H9 (cell line): ENCODE results near the gene WNT5B. TPM values are rescaled to one million over a fixed set of nuclear protein-coding genes. Genes with fewer than 3 reads are reported as not detected.

Source experiments
- DNase-seq: peaks from one replicate; pipeline ENCODE4 v3.0.0-alpha.2; 2017
- H2AFZ ChIP-seq: one replicate; pipeline ENCODE4 v1.6.1; 2013; ENCODE audit warnings: mild to moderate bottlenecking, low read length, control low read depth, moderate library complexity
- H2AK5ac ChIP-seq: 2 replicates; pipeline ENCODE4 v1.6.1; 2013; ENCODE audit warnings: low read length, control low read depth, mixed read lengths; ENCODE audit not compliant: insufficient read length
- H2BK120ac ChIP-seq: one replicate; pipeline ENCODE4 v1.6.1; 2013; ENCODE audit warnings: low read depth, mild to moderate bottlenecking, low read length, control low read depth, inconsistent platforms; ENCODE audit not compliant: poor library complexity, severe bottlenecking
- H2BK12ac ChIP-seq: 2 replicates; pipeline ENCODE4 v1.6.1; 2013; ENCODE audit warnings: low read length, control low read depth, mixed read lengths, low read depth; ENCODE audit not compliant: insufficient read length
- H2BK15ac ChIP-seq: 2 replicates; pipeline ENCODE4 v1.6.1; 2013; ENCODE audit warnings: low read depth, low read length, control low read depth
- H2BK20ac ChIP-seq: one replicate; pipeline ENCODE4 v1.6.1; 2013; ENCODE audit warnings: low read depth, mild to moderate bottlenecking, low read length, control low read depth, inconsistent platforms; ENCODE audit not compliant: poor library complexity, severe bottlenecking
- H2BK5ac ChIP-seq: 2 replicates; pipeline ENCODE4 v1.6.1; 2013; ENCODE audit warnings: low read length, control low read depth, mixed read lengths; ENCODE audit not compliant: insufficient read length
- H3K14ac ChIP-seq: 2 replicates; pipeline ENCODE4 v1.6.1; 2013; ENCODE audit warnings: low read length, control low read depth; ENCODE audit not compliant: insufficient read depth
- H3K18ac ChIP-seq: 2 replicates; pipeline ENCODE4 v1.6.1; 2013; ENCODE audit warnings: low read depth, mild to moderate bottlenecking, mixed read lengths, low read length, control low read depth; ENCODE audit not compliant: insufficient read length
- H3K23ac ChIP-seq: 2 replicates; pipeline ENCODE4 v1.6.1; 2013; ENCODE audit warnings: low read length, control low read depth, mixed read lengths, low read depth; ENCODE audit not compliant: insufficient read length
- H3K23me2 ChIP-seq: 2 replicates; pipeline ENCODE4 v1.6.1; 2013; ENCODE audit warnings: low read depth, mild to moderate bottlenecking, mixed read lengths, low read length, control low read depth; ENCODE audit not compliant: insufficient read length, poor library complexity, severe bottlenecking
- H3K27ac ChIP-seq: 2 replicates; pipeline ENCODE4 v1.5.1; 2013; ENCODE audit warnings: low read length, control low read depth, mixed read lengths, low read depth; ENCODE audit not compliant: insufficient read length
- H3K27me3 ChIP-seq: 2 replicates; pipeline ENCODE4 v1.6.1; 2013; ENCODE audit warnings: low read length, control low read depth, inconsistent platforms; ENCODE audit not compliant: insufficient read depth
- H3K4ac ChIP-seq: 2 replicates; pipeline ENCODE4 v1.6.1; 2013; ENCODE audit warnings: low read depth, mild to moderate bottlenecking, control low read depth, inconsistent platforms, low read length, moderate library complexity
- H3K4me1 ChIP-seq: 2 replicates; pipeline ENCODE4 v1.6.1; 2013; ENCODE audit warnings: low read length, control low read depth, inconsistent platforms; ENCODE audit not compliant: insufficient read depth
- H3K4me2 ChIP-seq: 2 replicates; pipeline ENCODE4 v1.6.1; 2013; ENCODE audit warnings: low read length, control low read depth, mixed read lengths; ENCODE audit not compliant: insufficient read length, insufficient read depth
- H3K56ac ChIP-seq: 2 replicates; pipeline ENCODE4 v1.6.1; 2013; ENCODE audit warnings: low read depth, mild to moderate bottlenecking, mixed read lengths, low read length, control low read depth; ENCODE audit not compliant: insufficient read length
- H3K79me1 ChIP-seq: 2 replicates; pipeline ENCODE4 v1.6.1; 2013; ENCODE audit warnings: low read depth, mild to moderate bottlenecking, moderate library complexity, low read length, control low read depth, inconsistent platforms; ENCODE audit not compliant: insufficient read depth, poor library complexity, severe bottlenecking
- H3K79me2 ChIP-seq: 2 replicates; pipeline ENCODE4 v1.6.1; 2013; ENCODE audit warnings: low read length, control low read depth, inconsistent platforms; ENCODE audit not compliant: insufficient read depth
- H3K9ac ChIP-seq: 2 replicates; pipeline ENCODE4 v1.6.1; 2013; ENCODE audit warnings: low read length, control low read depth, mixed read lengths; ENCODE audit not compliant: insufficient read length; ENCODE audit errors: extremely low read depth
- H3K9me3 ChIP-seq: one replicate; pipeline ENCODE4 v1.6.1; 2013; ENCODE audit warnings: low read depth, low read length, inconsistent platforms; ENCODE audit not compliant: control insufficient read depth
- H3T11ph ChIP-seq: one replicate; pipeline ENCODE4 v1.6.1; 2013; ENCODE audit warnings: mild to moderate bottlenecking, low read length, control low read depth, inconsistent platforms
- H4K20me1 ChIP-seq: one replicate; pipeline ENCODE4 v1.6.1; 2013; ENCODE audit not compliant: control insufficient read depth, insufficient read length, insufficient read depth
- H4K5ac ChIP-seq: 2 replicates; pipeline ENCODE4 v1.6.1; 2013; ENCODE audit warnings: low read depth, mild to moderate bottlenecking, mixed read lengths, low read length, control low read depth; ENCODE audit not compliant: insufficient read length
- H4K8ac ChIP-seq: replicated peaks from 2 replicates; pipeline ENCODE4 v1.6.1; 2013; ENCODE audit warnings: low read length, control low read depth, mixed read lengths, low read depth; ENCODE audit not compliant: insufficient read length
- H4K91ac ChIP-seq: 2 replicates; pipeline ENCODE4 v1.6.1; 2013; ENCODE audit warnings: low read depth, mild to moderate bottlenecking, moderate library complexity, mixed read lengths, low read length, control low read depth; ENCODE audit not compliant: insufficient read length
- H3K27ac Mint-ChIP-seq, 3 experiments: 2 replicates in 2 of 3; 3 replicates in 1 of 3; pipeline ENCODE4 v1.8.0; 2020 to 2021; ENCODE audit warnings: mixed read lengths in 3 of 3, mild to moderate bottlenecking in 1 of 3, moderate library complexity in 1 of 3
- H3K27me3 Mint-ChIP-seq: 2 replicates; pipeline ENCODE4 v1.8.0; 2021; ENCODE audit warnings: low read depth, mild to moderate bottlenecking, moderate library complexity, mixed read lengths
- H3K36me3 Mint-ChIP-seq, 3 experiments: 2 replicates in 2 of 3; 3 replicates in 1 of 3; pipeline ENCODE4 v1.8.0; 2020 to 2021; ENCODE audit warnings: low read depth in 3 of 3, mixed read lengths in 3 of 3; ENCODE audit not compliant: insufficient read depth in 1 of 3
- H3K4me1 Mint-ChIP-seq, 2 experiments: 2 replicates each; pipeline ENCODE4 v1.8.0; 2020; ENCODE audit warnings: mixed read lengths in 2 of 2
- H3K4me3 Mint-ChIP-seq, 2 experiments: 2 replicates in 1 of 2; 3 replicates in 1 of 2; pipeline ENCODE4 v1.8.0; 2020 to 2021; ENCODE audit warnings: mild to moderate bottlenecking in 2 of 2, mixed read lengths in 2 of 2, moderate library complexity in 1 of 2
- H3K9me3 Mint-ChIP-seq, 2 experiments: 2 replicates in 1 of 2; 3 replicates in 1 of 2; pipeline ENCODE4 v1.8.0; 2020; ENCODE audit warnings: mild to moderate bottlenecking in 2 of 2, mixed read lengths in 2 of 2, moderate library complexity in 1 of 2
- CTCF ChIP-seq: fragments of 200-600 bp; sonication (generic); conservative IDR thresholded peaks from 3 replicates; pipeline ENCODE4 v1.8.0; 2021; ENCODE audit warnings: antibody characterized with exemption, mild to moderate bottlenecking
- WGBS: extraction: QIAGEN DNeasy Blood & Tissue Kit; methylation state at CpG from one replicate; pipeline ENCODE4 v1.1.7; 2013; ENCODE audit warnings: missing lambda C conversion rate, low lambda C conversion rate, mixed read lengths; ENCODE audit not compliant: insufficient read length; ENCODE audit errors: extremely low coverage; 5-methylcytosine and 5-hydroxymethylcytosine counted together
- total RNA-seq: library from RNA; stranded (reverse); gene quantifications from 2 replicates; pipeline ENCODE4 v1.2.1, GENCODE V29; 2021

Gene WNT5B
- total RNA-seq, 1 experiment from 2014 or later: 1.5 TPM

- no peaks in the 10 kb centered on the region for H3K36me3 Mint-ChIP-seq
- Histone ChIP-seq H3K79me2 (no peaks in the 10 kb centered on the region), H3K56ac (no peak overlapping the region), H2BK12ac (no peak overlapping the region), H2BK120ac (no peak overlapping the region), H3K4me2 (no peak overlapping the region), H3K79me1 (no peaks in the 10 kb centered on the region), H4K8ac (no peak overlapping the region), H3K18ac (no peak overlapping the region), H3T11ph (no peak overlapping the region), H3K9me3 (no peaks in the 10 kb centered on the region), H3K14ac (no peak overlapping the region), H4K20me1 (peaks cover 2% of the 10 kb centered on the region), H4K5ac (no peak overlapping the region), H3K4me1 (no peaks in the 10 kb centered on the region), H3K27ac (no peak overlapping the region), H2BK15ac (no peak overlapping the region), H3K23me2 (no peaks in the 10 kb centered on the region), H2AK5ac (no peak overlapping the region), H3K4ac (no peak overlapping the region), H2BK5ac (no peak overlapping the region), H2BK20ac (no peak overlapping the region), H3K9ac (no peak overlapping the region), H3K23ac (no peak overlapping the region), H3K27me3 (no peaks in the 10 kb centered on the region), H4K91ac (no peak overlapping the region), H2AFZ (no peak overlapping the region)
- no peak for TF ChIP-seq CTCF
- H3K9me3 Mint-ChIP-seq: no peaks in the 10 kb centered on the region
- WGBS: no CpG with 5 or more reads among the region's 9 CpGs
- H3K4me1 Mint-ChIP-seq: peaks cover 2 to 16% of the 10 kb centered on the region in 2 experiments; a peak in 3 of 4 replicates
- H3K27ac Mint-ChIP-seq: no peak overlapping the region
- H3K4me3 Mint-ChIP-seq: no peak overlapping the region
- DNase-seq: no peak
- peaks cover 4% of the 10 kb centered on the region for H3K27me3 Mint-ChIP-seq
These were observed 14.0 kb downstream of the WNT5B start for GRCh38 chr12:1643043-1643442.
